Liver (tissue), 3 donors: ENCODE measurements around the gene EPHB2.

Source experiments
- CTCF ChIP-seq: fragments of 150-350 bp; IDR thresholded peaks from 2 replicates; pipeline ENCODE4 v1.5.1; 2017; ENCODE audit warnings: improper control_type of control experiment, low read depth, low read length; ENCODE audit not compliant: missing input control
- GABPA ChIP-seq, 2 donors: IDR thresholded peaks in 1 of 2; conservative IDR thresholded peaks in 1 of 2; 2 replicates each; pipeline ENCODE4 v1.6.1; 2016; ENCODE audit warnings: antibody characterized with exemption in 2 of 2, mild to moderate bottlenecking in 1 of 2, moderate library complexity in 1 of 2
- YY1 ChIP-seq: IDR thresholded peaks from 2 replicates; pipeline ENCODE4 v1.6.1; 2016; ENCODE audit warnings: antibody characterized with exemption, mild to moderate bottlenecking
- donor health status: healthy.
- donor health status: healthy.

GRCh38 chr1:22817462-22817861, 106.8 kb downstream of the EPHB2 start:
- no peak for TF ChIP-seq CTCF
- TF ChIP-seq YY1 = no peak
- TF ChIP-seq GABPA (IDR thresholded peaks at IDR 0.05 in 1 of 2, conservative IDR thresholded peaks at IDR 0.05 in 1 of 2) = no peak
